GM19043 (cell line): ENCODE results near the gene CLOCK.

Source experiments
- ATAC-seq: cut with Tn5 transposase; IDR thresholded peaks from one replicate; pipeline ENCODE4 v1.9.1; 2021; ENCODE audit warnings: low read depth; ENCODE audit not compliant: unreplicated experiment

Gene CLOCK

DNA sequence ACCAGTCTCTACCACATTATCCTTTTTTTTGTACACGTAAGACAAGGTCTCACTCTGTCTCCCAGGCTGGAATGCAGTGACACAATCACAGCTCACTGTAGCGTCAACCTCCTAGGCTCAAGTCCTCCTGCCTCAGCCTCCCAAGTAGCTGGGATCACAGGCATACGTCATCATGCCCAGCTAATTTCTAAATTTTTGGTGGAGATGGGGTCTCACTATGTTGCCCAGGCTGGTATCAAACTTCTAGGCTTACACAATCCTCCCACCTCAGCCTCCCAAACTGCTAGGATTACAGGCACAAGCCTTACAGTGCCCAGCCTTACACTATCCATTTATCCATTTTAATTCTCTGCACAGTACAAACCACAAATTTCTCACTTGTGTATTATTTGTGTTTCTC is 58.0 kb downstream of the CLOCK start:
- ATAC-seq: no peak

DNA sequence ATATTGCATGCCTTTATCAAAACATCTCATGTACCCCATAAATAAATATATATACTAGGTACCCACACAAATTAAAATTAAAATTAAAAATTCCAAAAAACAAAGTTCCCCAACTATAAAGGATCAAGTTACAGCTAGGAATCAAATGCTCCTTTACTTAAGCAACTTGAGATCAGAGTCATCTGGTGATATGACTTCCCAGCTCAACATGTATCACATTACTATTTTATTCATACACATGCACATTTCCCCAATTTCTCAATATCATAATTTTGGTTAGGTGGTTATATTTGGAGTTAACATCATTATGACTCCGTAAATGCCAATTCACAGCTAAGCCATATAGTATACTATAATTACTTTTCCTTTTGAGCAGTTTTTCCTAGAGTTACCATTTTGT is 60.9 kb downstream of the CLOCK start:
- ATAC-seq: no peak

DNA sequence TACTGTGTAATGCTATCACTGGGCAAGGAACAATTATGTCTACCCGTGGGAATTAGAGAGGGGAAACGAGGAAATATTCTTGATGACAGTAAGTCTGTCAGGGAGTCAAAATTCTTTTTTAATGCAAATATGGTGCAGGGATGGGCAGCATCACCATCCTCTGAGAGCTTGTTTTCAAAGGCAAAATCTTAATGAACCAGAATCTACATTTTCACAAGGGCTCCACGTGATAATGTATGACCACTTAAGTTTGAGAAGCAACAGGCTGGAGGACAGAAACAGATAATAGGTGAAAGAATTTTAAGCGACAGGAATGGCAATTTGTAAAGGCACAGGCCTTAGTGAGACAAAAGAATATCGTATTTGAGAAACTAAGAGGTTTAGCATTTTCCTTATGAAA is 63.4 kb downstream of the CLOCK start:
- no peak for ATAC-seq

DNA sequence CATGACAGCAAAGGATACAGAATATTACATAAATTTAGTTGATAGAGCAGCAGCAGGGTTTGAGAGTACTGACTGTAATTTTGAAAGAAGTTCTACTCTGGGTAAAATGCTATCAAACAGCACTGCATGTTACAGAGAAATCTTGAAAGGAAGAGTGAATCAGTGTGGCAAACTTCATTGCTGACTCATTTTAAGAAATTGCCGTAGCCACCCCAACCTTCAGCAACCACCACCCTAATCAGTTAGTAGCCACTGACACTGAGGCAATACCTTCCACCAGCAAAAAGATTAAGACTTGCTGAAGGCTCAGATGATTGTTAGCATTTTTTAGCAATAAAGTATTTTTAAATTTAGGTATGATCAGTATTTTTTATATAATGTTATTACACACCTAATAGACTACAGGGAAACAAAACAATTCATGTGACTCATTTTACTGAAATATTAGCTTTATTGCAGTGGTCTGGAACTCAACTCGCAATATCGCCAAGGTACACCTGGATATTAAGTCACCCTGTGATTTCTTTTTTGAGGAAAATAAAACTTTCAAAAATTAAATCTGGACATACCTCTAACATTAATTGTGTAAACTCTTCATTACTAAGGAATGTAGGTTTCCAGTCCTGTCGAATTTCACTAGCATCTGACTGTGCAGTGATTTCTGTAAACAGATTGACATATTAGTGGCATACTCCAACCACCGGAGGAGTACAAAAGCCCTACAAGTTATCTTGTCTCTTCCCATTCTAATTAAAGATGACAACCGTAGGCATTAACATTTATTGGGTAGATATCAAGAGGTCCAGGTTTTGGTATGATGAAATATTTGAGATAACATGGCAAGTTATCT is 71.1 kb downstream of the CLOCK start:
- no peak for ATAC-seq

DNA sequence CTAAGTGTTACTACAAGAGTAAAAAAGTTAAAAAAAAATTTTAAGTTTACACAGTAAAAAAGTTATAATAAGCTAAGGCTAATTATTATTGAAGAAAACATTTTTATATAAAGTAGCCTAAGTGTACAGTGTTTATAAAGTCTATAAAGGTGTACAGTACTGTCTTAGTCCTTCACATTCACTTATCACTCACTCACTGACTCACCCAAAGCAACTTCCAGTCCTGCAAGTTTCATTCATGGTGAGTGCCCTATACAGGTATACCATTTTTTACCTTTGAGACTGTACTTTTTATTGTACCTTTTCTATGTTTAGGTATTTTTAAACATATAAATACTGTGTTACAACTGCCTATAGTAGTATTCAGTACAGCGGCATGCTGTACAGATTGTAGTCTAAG is 76.7 kb downstream of the CLOCK start:
- no peak for ATAC-seq

DNA sequence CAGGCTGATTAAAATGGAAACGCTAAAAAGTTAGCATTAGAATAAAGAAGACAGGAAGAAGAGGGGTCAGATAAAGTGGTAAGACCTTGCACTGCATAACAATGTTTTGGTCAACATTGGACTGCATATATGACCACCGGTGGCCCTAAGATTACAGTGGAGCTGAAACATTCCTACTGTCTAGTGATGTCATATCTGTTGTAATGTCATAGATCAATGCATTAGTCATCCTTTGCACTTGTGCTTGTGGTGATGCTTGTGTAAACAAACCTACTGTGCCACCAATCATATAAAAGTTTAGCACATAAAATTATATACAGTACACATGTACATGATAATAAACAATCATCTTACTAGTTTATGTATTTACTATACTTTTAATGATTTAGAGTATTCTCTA is 78.0 kb downstream of the CLOCK start:
- ATAC-seq: no peak

DNA sequence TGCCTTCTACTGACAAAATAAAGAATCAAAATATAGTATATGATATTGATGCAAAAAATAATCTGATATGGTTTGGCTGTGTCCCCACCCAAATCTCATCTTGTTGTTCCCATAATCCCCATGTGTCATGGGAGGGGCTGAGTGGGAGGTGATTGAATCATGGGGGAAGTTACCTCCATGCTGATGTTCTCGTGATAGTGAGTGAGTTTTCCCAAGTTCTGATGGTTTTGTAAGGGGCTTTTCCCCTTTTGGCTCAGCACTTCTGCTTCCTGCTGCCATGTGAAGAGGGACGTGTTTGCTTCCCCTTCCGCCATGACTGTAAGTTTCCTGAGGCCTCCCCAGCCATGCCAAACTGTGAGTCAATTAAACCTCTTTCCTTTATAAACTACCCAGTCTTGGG is 80.7 kb downstream of the CLOCK start:
- ATAC-seq: no peak

DNA sequence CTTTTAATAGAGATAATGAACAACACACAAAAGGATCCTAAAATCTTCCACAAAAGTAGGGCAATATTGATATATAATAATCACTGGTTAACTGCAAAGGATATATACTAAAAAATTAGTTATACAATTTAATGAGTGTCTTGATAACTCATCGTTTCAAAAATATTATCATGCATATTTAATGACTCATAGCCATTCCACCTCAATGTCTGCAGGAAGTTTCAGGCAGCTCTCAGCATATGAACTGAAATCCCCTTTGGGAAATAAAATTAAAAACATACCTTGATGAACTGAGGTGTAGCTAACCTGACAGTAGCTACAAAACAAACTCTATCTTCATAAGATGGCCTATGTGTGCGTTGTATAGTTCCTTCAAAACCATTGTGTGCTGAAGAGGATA is 88.1 kb downstream of the CLOCK start:
- no peak for ATAC-seq

DNA sequence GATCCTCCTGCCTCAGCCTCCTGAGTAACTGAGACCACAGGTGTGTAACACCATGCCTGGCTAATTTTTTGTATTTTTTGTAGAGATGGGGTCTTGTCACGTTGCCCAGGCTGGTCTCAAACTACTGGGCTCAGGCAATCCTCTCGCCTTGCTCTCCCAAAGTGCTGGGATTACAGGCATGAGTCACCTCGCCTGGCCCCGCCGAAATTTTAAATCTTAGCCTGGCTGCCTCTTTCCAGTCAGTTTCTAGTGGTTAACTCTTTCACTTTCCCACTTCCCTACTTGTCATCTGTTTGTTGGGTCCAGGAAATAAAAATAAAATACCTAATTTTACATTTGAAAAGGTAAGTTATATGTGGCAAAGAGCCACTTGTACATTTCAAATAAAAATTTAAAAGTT is 88.5 kb downstream of the CLOCK start:
- ATAC-seq: no peak

DNA sequence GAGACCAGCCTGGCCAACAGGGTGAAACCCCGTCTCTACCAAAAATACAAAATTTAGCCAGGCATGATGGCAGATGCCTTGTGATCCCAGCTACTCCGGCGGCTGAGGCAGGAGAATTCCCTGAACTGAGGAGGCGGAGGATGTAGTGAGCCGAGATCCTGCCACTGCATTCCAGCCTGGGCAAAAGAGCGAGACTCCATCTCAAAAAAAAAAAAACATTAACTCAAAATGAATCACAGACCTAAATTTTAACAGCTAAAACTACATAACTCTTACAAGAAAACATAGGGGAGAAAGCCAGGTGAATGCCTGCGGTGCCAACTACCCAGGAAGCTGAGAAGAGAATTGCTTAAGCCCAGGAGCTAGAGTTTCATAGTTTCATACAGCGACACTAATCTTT is 96.1 kb downstream of the CLOCK start:
- ATAC-seq: no peak

DNA sequence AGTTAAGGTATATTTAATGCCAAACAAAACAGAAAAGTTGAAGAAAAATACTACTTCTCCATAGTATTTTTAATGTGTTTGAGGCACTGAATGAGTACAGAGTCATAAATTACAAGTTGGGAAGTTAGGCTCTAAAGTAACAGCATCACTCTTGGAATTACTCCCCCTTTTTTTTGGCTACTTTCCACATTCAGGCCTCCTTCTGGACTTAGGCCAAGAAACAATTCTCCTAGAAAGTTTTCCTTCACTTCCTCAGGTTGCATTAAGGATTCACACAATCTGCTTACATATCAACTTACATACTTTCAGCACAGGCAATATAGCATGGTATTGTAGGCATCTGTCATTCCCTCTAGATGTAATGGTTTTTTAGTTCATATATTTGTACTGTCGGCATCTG is 98.9 kb downstream of the CLOCK start:
- no peak for ATAC-seq

DNA sequence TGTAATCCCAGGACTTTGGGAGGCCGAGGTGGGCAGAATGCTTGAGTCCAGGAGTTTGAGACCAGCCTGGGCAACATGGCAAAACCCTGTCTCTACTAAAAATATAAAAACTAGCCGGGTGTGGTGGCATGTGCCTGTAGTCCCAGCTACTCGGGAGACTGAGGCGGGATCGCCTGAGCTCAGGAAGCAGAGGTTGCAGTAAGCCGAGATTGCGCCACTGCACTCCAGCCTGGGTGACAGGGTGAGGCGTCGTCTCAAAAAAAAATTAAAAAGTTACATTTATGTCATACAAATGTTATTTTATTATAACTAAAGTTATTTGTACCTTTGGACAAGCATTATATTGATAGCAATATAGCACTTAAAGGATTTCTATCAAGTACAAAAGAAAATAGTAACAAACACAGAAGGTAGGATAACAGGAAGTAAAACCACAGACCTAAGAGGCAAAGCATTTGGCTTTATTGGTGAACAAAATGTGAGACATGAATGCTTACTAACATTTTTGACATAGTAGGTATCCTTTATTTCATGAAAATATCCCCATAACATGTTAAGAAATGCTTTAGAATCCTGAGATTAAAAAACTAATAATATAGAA is 99.5 kb downstream of the CLOCK start:
- no peak for ATAC-seq

DNA sequence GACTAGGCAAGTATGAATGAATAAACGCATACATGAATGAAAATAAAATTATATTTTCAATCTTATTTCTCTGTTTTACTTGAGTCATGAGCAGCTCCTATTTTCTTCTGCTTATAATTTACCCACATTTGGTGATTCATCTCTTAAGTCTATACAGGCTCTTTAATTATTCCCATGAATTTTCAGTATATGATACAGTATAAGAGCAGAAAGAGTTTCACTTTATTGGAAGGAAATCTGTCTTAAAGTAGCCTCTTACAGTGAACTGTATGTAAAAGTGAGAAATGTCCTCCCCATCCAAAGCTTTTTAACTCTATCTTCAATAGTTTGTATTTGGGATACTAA is 100.2 kb downstream of the CLOCK start:
- no peak for ATAC-seq

DNA sequence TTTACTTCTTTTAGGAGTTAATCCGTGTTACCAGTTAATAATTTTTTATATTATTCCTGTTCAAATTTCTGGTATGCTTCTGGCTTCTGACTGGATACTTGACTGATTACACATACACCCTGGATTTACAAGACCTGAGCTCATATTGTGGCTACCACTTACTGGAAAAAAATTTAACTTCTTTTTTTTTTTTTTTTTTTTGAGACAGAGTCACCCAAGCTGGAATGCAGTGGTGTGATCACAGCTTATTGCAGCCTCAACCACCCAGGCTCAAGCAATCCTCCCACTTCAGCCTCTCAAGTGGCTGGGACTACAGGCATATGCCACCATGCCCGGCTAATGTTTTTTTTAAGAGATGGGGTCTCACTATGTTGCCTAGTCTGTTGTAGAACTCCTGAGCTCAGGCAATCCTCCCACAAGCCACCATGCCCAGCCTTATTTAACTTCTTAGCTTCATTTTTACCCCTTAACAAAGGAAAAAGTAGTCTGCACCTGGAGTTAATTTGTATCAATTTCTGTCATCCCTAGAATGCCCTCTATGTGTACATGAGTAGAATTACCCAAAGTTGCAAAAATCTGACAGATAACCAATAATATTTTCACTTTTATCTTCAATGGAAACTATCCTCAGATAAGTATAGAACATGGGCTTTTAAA is 100.7 kb downstream of the CLOCK start:
- ATAC-seq: no peak

DNA sequence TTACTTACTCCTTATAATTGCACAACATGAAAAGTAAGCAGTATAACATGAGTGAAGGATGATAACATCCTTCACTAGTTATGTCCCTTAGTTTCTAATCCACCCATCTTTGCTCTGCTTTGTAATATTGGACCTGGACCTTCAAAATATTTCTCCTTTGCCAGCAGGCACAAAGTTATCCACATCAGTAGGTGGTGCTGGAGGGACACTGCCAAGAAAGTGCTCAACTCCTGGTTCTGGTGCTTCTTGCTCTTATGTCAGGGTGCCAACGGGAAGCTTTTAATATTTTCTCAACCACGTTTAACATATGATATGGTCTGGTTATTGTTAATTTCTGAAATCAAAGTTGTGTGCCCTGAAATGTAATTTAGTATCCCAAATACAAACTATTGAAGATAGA is 101.9 kb downstream of the CLOCK start:
- no peak for ATAC-seq

DNA sequence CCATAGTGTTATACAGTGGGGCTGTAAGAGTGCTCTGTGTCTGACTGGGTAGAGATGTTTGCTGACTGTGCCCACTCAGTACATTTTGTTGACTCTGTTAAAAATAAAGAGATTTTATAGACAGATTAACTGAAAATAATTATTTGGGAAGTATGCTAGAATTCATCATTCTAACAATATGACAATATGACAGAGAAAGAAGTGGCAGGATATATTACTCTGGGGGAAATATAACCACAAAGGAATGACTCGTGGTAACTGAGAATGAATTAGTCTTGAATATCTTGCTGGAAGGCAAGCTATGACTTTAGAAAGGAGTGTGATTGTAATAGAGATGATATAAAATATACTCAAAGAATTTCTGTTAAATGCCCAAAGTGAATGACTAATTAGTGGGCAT is 104.2 kb downstream of the CLOCK start:
- ATAC-seq: no peak

DNA sequence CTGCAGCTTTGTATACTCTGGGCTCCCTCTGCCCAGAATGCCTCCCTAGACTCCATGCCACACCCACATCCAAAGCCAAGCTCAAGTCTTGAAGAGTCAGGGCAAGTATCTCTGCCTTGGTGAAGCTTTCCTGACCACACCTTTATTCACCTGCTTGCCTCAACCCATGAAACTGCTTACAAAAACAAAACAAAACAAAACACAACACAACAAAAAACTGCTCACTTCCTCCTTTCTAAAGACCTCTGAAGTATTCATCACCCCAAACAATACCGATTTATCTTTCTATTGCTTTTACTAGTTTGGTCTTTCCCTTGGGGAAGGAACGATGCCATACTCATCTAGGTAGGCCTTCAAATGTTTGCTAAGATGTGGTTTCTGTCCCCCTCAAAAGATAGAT is 105.9 kb downstream of the CLOCK start:
- no peak for ATAC-seq

DNA sequence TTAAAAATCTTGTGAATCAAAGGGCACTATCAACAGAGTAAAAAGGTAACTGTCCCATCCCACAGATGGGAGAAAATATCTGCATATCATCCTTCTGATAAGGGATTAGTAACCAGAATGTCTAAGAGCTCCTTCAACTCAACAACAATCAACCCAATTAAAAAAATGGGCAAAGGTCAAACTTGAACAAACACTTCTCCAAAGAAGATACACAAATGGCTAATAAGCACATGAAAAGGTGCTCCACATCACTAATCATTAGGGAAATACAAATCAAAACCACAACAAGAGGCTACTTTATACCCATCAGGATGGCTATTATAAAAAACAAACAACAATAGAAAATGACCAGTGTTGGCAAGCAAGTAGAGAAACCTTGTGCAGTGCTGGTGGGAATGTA is 107.7 kb downstream of the CLOCK start:
- ATAC-seq: no peak

DNA sequence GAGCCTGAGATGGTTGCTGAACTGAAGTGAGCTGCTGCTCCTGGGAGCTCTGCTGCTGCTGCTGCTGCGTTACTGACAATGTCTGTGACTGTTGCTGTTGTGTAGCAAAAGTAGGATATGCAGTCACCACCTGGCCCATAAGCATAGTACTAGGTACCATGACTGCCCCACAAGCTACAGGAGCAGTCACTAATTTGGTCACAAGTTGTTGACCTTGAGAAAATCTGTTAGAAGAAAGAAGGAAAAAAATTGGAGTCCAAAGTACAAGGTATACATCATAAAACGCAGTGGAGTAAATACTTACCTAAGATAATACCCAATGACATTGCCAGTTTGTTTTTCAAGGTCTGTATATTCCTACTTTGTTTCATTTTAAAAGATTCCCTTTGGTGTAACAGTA is 108.4 kb downstream of the CLOCK start:
- ATAC-seq: no peak

DNA sequence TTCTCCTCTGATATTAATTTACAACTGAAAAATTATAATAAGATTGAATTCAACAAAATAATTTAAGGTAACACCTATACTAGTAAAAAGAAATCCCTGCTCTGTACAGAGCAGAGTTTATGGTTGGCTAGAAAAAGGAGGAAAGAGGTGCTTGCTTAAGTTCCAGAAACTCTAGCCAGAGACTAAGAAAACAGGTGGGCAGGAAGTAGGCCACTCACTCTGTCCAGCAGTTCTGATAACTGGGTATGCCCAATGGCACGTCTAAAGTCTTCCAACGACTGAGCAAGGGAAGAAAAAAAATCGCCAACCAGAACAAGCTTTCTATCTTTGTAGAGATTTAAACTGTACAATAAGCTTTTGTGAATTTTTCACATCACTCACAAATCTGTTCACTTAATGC is 108.9 kb downstream of the CLOCK start:
- no peak for ATAC-seq

DNA sequence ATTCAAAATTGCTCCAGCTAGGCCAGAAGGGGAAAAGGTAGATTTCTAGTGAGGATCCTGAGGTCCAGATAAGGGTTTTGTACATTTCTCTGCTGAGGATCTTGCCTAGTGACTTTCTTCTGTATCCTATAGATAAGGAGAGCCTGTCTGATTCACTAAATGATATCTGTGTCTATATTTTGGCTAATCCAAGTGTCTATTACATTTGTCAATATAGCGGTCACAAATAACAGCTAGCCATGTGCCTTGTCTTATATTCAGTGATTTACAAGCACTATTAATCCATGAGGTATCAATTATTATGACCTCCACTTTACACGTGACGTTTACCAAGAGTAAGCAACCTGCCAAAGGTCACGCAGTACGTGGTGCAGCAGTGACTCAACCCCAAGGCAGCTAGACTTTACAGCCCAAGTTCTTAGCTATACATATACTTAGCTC is 109.3 kb downstream of the CLOCK start:
- ATAC-seq: no peak
